Left lung (tissue), 10 donors: Measurements from ENCODE around the gene NCOA1. TPM values are rescaled to one million over a fixed set of nuclear protein-coding genes. Genes with fewer than 3 reads are reported as not detected.

ENCODE experiments used
- ATAC-seq: fragments of 200-7000 bp; cut with Tn5 transposase; one replicate; pipeline ENCODE4 v1.9.1; 2020; ENCODE audit warnings: moderate library complexity
- DNase-seq, 4 donors: peaks; one replicate each; pipeline ENCODE4 v3.0.0-alpha.2; 2013 to 2020
- H3K27ac ChIP-seq, 2 donors: fragments of 200-600 bp; sonication (generic) in 1 of 2; one replicate each; pipeline versions ENCODE4 v1.5.0 to v1.8.0; 2020 to 2021
- H3K27me3 ChIP-seq, 2 donors: fragments of 200-600 bp; sonication (generic) in 1 of 2; one replicate each; pipeline versions ENCODE4 v1.5.0 to v1.8.0; 2020 to 2021
- H3K36me3 ChIP-seq, 2 donors: fragments of 200-600 bp; sonication (generic) in 1 of 2; one replicate each; pipeline versions ENCODE4 v1.5.0 to v1.8.0; 2020 to 2021
- H3K4me1 ChIP-seq, 2 donors: fragments of 200-600 bp; one replicate each; pipeline ENCODE4 v1.8.0; 2021
- H3K4me3 ChIP-seq, 2 donors: fragments of 200-600 bp; sonication (generic) in 1 of 2; one replicate each; pipeline versions ENCODE4 v1.5.0 to v1.8.0; 2020 to 2021; ENCODE audit warnings: mild to moderate bottlenecking in 1 of 2
- H3K9me3 ChIP-seq, 2 donors: fragments of 200-600 bp; sonication (generic) in 1 of 2; one replicate each; pipeline versions ENCODE4 v1.5.0 to v1.8.0; 2020 to 2021
- CTCF ChIP-seq, 2 donors: fragments of 200-600 bp; sonication (generic) in 1 of 2; IDR thresholded peaks; one replicate each; pipeline versions ENCODE4 v1.5.0 to v1.8.0; 2021; ENCODE audit warnings: antibody characterized with exemption in 2 of 2
- intact Hi-C, 2 donors: fragments of 100-400 bp; cut with DNase I; formaldehyde crosslinking; loops; one replicate each; pipeline versions ENCODE4 v1.11.2 to v1.14.2; 2022
- polyA plus RNA-seq, 6 donors: library from polyadenylated mRNA; unstranded; fragments of 120-200 nt; gene quantifications; one replicate each; pipeline ENCODE4 v1.2.1, GENCODE V29; 2013; ENCODE audit not compliant: insufficient read length in 6 of 6
- total RNA-seq, 2 donors: library from RNA; stranded (reverse); fragmentation: NEBNext Ultra II Directional; extraction: Animal tissue kit (Norgen Biotek cat#: 25700); gene quantifications; one replicate each; pipeline ENCODE4 v1.2.1, GENCODE V29; 2021
- donor health status: DM: no; HTN: yes; CAD: no.
- donor health status: DM: no; HTN: no; CAD: no.

NCOA1 gene
- total and polyA plus RNA-seq, 8 donors: 32.6 to 65.3 (median 59.7) TPM

- ATAC-seq (no peak), DNase-seq (peak in 1 of 4 donors; percentile 23)
- Histone ChIP-seq H3K4me3 (no peak overlapping the region), H3K27me3 (no peaks in the 10 kb centered on the region), H3K27ac (no peak overlapping the region), H3K9me3 (no peaks in the 10 kb centered on the region), H3K4me1 (no peaks in the 10 kb centered on the region), H3K36me3 (peaks cover 0 to 4% of the 10 kb centered on the region in 2 donors)
- TF ChIP-seq CTCF (IDR thresholded peaks at IDR 0.05): no peak
- intact Hi-C loops: no loop called here
Measured at GRCh38 chr2:24682304-24682703, 191.2 kb downstream of the NCOA1 start.

- Histone ChIP-seq H3K27me3 (no peaks in the 10 kb centered on the region), H3K27ac (no peak overlapping the region), H3K4me3 (no peak overlapping the region), H3K36me3 (peaks cover 0 to 4% of the 10 kb centered on the region in 2 donors), H3K4me1 (no peaks in the 10 kb centered on the region), H3K9me3 (no peaks in the 10 kb centered on the region)
- intact Hi-C loops: no loop called here
- TF ChIP-seq CTCF (IDR thresholded peaks at IDR 0.05): no peak
- ATAC-seq (no peak), DNase-seq (no peak)
Measured at GRCh38 chr2:24683408-24683807, 192.4 kb downstream of the NCOA1 start.

GRCh38 chr2:24690524-24690923, 199.5 kb downstream of the NCOA1 start:
- no peaks in the 10 kb centered on the region for H3K9me3 ChIP-seq
- peaks cover 0 to 23% of the 10 kb centered on the region in 2 donors for H3K36me3 ChIP-seq
- no peak overlapping the region for H3K27ac ChIP-seq
- H3K4me3 ChIP-seq: no peak overlapping the region
- intact Hi-C loops: no loop called here
- TF ChIP-seq CTCF (IDR thresholded peaks at IDR 0.05): no peak
- no peaks in the 10 kb centered on the region for H3K4me1 ChIP-seq
- no peaks in the 10 kb centered on the region for H3K27me3 ChIP-seq
- no peak for ATAC-seq
- DNase-seq: no peak

- ATAC-seq: no peak
- intact Hi-C loops: no loop called here
- TF ChIP-seq CTCF (IDR thresholded peaks at IDR 0.05): no peak
- H3K27ac ChIP-seq: no peak overlapping the region
- no peaks in the 10 kb centered on the region for H3K27me3 ChIP-seq
- H3K4me1 ChIP-seq: no peaks in the 10 kb centered on the region
- DNase-seq: peak in 1 of 4 donors; percentile 21
- H3K4me3 ChIP-seq: no peak overlapping the region
- no peaks in the 10 kb centered on the region for H3K9me3 ChIP-seq
- peaks cover 0 to 23% of the 10 kb centered on the region in 2 donors for H3K36me3 ChIP-seq
Measured at GRCh38 chr2:24691806-24692205, 200.8 kb downstream of the NCOA1 start.

GRCh38 chr2:24697792-24698191, 206.7 kb downstream of the NCOA1 start:
- intact Hi-C loops: no loop called here
- DNase-seq (no peak), ATAC-seq (no peak)
- Histone ChIP-seq H3K4me3 (no peak overlapping the region), H3K36me3 (peaks cover 0 to 20% of the 10 kb centered on the region in 2 donors), H3K4me1 (no peaks in the 10 kb centered on the region), H3K27ac (no peak overlapping the region), H3K27me3 (no peaks in the 10 kb centered on the region), H3K9me3 (no peaks in the 10 kb centered on the region)
- no peak for TF ChIP-seq CTCF (IDR thresholded peaks at IDR 0.05)
